ENCODE measurements around the gene UBXN11.
A peak's percentile ranks its signal among the peaks of the same experiment; 100 is the strongest.
"Not testable (repeated sequence)": the region's sequence is repeated elsewhere in the genome, so short reads cannot be mapped to it uniquely, and the experiment has no call there.

The UBXN11 gene

GRCh38 chr1:26305667-26306289, 658 bp downstream of the UBXN11 start:
- DNase-seq (ENCODE audit: low spot score): no peak

DNA sequence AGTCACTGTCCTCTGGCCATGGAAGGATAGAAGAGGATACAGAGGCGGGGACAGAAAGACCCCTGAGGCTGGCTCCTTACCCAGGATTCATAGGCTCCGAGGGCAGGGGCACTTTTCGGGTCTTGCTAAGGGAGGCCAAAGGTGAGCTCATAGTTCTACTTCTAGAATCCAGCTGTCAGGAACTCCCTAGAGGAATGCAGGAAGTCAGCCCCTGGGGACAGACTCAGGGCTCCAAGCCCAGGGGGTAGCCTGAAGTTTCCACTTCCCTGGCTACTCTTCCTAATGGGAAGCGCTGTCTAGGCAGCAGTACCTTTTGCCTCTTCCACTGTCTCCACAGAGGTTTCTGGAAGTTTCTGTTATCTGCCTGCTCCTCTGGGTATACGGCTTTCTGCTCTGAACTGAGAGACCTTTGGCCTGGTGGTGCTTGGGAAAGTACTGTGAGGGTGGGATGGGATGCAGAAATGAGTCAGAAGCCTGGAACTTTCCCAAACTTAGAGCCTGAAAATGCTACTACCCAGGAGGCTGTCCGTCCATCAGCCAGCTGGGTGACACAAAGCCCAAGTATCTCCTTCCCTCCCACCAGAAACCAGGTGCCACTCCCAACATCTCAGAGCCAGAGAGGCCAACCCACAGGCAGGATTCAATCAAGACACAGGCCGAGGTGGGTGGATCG, 3.6 kb downstream of the UBXN11 start:
- no peak for DNase-seq (ENCODE audit: low spot score)

DNA sequence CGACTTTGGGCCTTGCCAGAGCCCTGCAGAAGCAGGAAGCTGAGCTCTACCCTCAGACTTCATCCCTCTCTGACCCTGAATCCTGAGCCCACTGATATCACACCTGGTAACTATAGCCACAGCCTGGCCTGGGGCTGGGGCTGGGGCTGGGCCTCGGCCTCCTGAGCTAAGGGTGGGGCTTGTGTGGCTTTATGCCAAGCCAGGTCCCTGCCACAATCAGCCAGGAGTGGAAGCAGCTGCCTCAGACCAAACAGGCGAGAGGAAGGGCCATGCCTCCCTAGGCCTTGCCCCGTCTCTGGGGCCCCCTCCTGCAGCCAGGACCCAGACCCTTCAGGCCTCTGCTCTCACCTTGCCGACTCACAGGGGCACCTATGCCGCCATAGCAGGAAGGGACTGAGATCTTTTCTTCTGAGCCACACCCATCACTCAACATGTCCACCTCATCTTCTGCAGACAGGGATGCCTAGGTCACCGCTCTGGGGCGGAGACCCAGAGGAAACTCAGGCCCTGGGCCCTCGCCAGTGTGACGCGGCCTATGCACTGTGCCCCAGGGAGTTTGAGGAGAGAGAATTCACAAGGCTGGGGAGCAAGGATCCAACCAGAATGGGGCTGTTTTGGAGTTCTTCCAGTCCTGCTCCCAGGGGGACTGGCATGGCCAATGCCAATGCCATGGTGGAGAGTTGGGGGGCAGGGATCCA, 5.7 kb downstream of the UBXN11 start:
- DNase-seq (ENCODE audit: low spot score): no peak

DNA sequence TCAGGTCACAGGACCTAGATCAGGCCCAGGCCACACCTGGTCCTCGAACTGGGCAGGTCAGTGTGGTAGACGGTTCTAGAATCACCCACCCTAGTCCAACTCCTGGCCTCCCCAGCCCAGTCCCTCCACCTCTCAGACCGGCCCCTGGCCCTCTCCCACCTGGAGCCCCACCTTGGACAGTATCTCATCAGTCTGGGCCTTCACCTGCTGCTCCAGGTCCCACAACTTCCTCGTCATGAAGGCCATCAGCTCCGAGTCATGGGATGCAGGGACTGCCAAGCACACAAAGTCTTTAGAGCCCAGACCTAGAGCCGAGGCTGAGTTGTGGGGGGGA, 8.7 kb downstream of the UBXN11 start:
- no peak for DNase-seq (ENCODE audit: low spot score)

- DNase-seq (ENCODE audit: low spot score): no peak
Measured at GRCh38 chr1:26297057-26297790, 9.2 kb downstream of the UBXN11 start.

DNA sequence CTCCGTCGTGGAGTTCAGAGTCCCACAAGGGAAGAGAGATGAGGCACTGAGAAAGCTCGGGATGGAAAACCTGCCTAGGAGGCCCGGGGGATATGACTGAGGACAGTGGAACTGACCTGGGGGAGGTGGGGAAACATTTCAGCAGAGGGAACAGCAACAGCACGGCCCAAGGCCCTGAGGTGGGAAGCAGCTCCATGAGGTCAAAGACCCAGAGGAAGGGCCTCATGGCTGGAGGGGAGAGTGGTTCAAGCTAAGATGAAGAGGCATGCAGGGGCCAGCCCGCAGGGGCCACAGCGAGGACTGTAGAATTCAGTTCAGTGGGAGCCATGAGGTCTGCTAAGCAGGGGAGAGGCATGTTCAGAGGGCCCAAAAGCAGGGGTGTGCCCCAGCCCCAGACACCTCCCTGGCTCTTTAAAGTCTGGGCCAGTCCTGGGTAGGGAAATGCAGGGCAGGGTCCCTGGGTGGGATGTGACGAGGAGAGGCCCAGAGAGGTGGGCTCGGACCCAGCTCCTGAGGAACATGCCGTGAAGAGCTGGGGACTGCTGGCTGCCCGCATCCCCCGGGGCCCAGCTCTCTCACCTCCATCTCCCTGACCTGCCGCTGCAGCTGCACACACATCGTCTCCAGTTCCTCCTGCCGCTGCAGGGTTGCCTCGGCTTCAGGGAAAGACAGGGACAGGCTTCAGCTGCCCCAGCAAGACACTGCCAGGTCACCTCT, 9.9 kb downstream of the UBXN11 start:
- DNase-seq (ENCODE audit: low spot score): no peak

GRCh38 chr1:26295194-26296138, 11.0 kb downstream of the UBXN11 start:
- no peak for DNase-seq (ENCODE audit: low spot score)

- DNase-seq (ENCODE audit: low spot score): no peak
Measured at GRCh38 chr1:26293911-26294463, 12.4 kb downstream of the UBXN11 start.

- not testable (repeated sequence) for DNase-seq (ENCODE audit: low spot score)
Measured at GRCh38 chr1:26292735-26293134, 13.7 kb downstream of the UBXN11 start.

DNA sequence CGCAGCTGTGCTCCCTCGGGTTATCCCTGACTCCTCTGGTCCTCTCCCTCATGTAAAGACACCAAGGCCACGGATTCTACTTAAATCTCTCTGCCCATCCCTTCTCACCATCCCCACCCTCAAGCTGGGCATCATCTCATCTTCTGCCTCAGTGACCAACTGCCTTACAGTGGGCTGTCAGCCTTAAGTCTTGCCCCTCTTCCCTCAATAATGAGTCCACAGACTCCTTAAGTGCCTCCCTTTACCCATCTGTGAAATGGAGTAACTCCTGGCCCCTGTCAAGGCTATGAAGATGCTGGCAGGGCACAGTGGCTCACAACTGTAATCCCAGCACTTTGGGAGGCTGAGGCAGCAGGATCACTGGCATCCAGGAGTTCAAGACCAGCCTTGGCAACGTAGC, 14.5 kb downstream of the UBXN11 start:
- DNase-seq (ENCODE audit: low spot score): no peak

DNA sequence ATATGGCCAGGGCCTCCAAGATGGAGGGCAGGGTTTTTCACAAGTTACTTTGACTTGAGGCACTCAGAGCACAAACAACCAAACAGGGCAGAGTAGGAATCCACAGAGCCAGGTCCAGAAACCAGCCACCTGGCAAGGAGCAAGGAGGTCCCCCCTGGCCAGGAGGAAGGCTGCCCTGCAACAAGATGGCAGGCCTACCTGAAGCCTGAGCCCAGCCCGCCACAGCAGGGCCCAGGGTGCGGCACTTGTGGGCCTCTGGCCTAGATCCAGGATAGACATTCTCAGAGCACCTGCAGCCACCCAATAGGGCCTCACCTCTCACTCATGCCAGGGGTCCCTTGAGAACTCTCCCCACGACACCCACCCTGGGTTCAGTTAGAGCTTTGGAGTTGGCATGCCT, 15.0 kb downstream of the UBXN11 start:
- DNase-seq (ENCODE audit: low spot score): no peak

- peak; percentile 68 for DNase-seq (ENCODE audit: low spot score)
Measured at GRCh38 chr1:26290882-26291261, 15.6 kb downstream of the UBXN11 start.

DNA sequence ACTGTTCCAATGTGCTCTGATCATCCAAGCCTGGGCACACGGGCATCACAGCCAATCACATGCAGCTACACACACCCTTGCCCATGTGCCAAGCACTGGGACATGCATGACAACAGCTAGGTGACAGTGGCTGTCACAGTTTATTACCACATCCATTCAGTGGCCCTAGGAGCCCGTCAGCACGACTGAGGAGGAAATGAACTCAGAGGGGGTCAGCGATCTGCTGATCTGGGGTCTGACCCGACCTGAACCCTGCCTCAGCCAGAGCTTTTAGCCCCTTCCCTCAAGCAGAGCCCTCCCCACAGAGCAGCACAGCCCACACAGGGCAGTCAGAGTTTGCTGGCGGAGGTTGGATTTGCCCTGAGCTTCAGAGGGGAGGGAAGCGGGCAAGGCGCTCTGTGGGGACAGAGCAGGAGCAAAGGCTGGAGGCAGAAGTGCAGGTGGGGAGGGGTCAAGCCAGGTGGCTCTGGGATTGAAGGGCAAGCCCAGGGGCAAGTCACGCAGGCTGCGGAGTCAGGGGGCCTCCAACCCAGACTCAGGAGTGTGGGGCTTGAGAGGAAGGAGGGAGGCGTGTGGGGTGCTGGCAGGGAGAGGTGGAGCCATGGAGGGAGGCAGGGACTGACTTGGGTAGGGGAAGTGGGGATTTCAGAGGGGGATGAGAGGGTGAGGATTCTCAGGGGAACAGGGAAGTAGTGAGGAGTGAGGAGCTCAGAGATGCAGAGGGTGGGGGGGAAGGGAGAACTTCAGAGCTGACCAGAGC, 16.1 kb downstream of the UBXN11 start:
- DNase-seq (ENCODE audit: low spot score): no peak

DNA sequence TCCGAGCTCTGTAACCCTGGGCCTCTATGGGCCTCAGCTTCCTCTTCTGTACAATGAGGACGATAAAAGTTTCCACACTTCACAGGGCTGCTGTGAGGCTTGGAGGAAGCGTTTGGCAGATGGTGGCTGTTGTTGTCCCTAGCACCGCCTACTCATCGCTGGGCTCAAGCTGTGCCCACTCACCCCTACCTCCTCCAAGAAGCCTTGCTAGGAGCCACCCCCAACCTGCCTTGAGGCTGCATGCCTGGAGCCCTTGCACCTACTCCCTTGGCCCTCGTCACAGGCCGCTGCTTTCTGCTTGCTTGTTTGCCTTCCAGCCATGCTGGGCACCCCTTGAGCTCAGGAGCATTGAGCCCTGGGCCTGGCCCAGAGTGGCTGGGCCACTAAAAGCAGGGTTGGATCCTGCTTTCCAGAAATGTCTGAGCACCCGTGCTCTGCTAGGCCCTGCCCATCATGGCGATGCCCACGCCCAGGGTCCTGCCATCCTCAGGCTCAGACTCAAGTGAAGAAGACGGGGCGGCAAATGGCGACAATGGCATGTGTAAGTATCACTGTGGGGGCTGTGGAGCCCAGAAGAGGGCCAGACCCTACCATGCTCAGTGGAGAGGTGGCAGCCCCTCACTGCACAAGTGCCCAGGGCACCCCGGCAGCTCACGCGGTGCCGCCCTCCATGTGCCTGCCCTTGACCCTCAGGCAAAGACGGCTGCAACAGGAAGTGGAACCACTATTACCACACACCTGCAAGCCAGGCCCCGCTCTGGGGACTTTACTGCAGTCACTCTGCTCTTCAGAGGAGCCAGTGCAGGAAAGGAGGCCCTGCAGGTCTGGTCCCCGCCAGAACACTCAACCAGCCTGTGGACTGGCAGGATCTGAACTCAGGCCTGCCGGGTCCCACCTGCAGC, 17.0 kb downstream of the UBXN11 start:
- DNase-seq (ENCODE audit: low spot score): peak; percentile 65

GRCh38 chr1:26288311-26288941, 18.0 kb downstream of the UBXN11 start:
- DNase-seq (ENCODE audit: low spot score): no peak

DNA sequence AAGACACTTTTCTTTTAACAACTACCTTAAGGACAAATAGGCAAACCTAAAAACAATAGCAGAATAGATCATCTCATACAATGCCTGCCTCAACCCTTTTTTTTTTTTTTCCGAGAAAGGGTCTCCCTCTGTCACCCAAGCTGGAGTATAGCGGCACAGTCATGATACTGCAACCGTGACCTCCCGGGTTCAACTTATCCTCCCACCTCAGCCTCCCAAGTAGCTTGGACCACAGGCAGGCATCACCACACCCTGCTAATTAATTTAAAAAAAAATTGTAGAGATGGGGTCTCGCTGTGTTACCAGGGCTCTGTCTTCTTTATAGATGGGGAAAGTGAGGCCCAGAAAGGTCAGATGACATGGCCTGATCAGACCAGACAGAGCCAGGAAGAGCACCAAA, 18.6 kb downstream of the UBXN11 start:
- no peak for DNase-seq (ENCODE audit: low spot score)

GRCh38 chr1:26287033-26287711, 19.3 kb downstream of the UBXN11 start:
- DNase-seq (ENCODE audit: low spot score): no peak

DNA sequence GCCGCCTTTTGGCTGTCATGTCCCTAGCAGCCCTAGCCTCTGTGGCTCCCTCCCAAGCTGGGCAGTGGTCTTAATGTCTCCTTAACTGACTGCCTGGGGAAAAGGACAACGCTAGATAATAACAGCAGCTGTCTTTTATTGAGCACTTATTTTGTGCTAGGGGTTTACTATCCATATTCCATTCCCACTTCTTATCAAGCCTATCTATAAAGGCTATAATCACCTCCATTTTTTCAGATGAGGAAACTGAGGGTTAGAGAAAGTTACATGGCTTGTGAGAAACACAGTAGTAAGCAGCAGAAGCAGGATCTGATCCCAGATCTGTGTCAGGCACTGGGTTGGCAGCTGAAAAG, 20.4 kb downstream of the UBXN11 start:
- DNase-seq (ENCODE audit: low spot score): no peak

Data from left forelimb (tissue), 1 donor.